Heart right ventricle (tissue), 16 donors: ENCODE measurements around the gene VARS2. TPM values are rescaled to one million over a fixed set of nuclear protein-coding genes. Genes with fewer than 3 reads are reported as not detected.

Experiments
- ATAC-seq, 8 donors: fragments of 200-7000 bp; cut with Tn5 transposase; one replicate each; pipeline ENCODE4 v1.9.1; 2020; ENCODE audit warnings: mild to moderate bottlenecking in 8 of 8, moderate library complexity in 8 of 8, moderate number of reproducible peaks in 1 of 8
- DNase-seq, 2 donors: peaks; one replicate each; pipeline ENCODE4 v3.0.0-alpha.2; 2020
- H3K27ac ChIP-seq, 10 donors: fragments of 200-600 bp; sonication (generic) in 2 of 10; one replicate each; pipeline versions ENCODE4 v1.5.0 to v1.8.0; 2020 to 2022; ENCODE audit warnings: mild to moderate bottlenecking in 3 of 10
- H3K27me3 ChIP-seq, 7 donors: fragments of 200-600 bp; one replicate each; pipeline ENCODE4 v1.8.0; 2021 to 2022; ENCODE audit warnings: mild to moderate bottlenecking in 2 of 7
- H3K36me3 ChIP-seq, 9 donors: fragments of 200-600 bp; sonication (generic) in 1 of 9; one replicate each; pipeline versions ENCODE4 v1.5.0 to v1.8.0; 2020 to 2022; ENCODE audit warnings: mild to moderate bottlenecking in 2 of 9
- H3K4me1 ChIP-seq, 9 donors: fragments of 200-600 bp; sonication (generic) in 1 of 9; one replicate each; pipeline versions ENCODE4 v1.5.0 to v1.8.0; 2020 to 2022; ENCODE audit warnings: mild to moderate bottlenecking in 4 of 9
- H3K4me3 ChIP-seq, 10 donors: fragments of 200-600 bp; sonication (generic) in 2 of 10; one replicate each; pipeline versions ENCODE4 v1.5.0 to v1.8.0; 2020 to 2022; ENCODE audit warnings: mild to moderate bottlenecking in 7 of 10, moderate library complexity in 2 of 10
- H3K9me3 ChIP-seq, 11 donors: fragments of 200-600 bp in 10 of 11; sonication (generic) in 2 of 11; one replicate each; pipeline versions ENCODE4 v1.5.0 to v1.8.0; 2013 to 2022; ENCODE audit warnings: mild to moderate bottlenecking in 2 of 11, control low read depth in 1 of 11, moderate library complexity in 1 of 11
- CTCF ChIP-seq, 9 donors: fragments of 200-600 bp; sonication (generic) in 2 of 9; IDR thresholded peaks; one replicate each; pipeline versions ENCODE4 v1.5.0 to v1.8.0; 2021 to 2022; ENCODE audit warnings: antibody characterized with exemption in 9 of 9, mild to moderate bottlenecking in 5 of 9, moderate library complexity in 1 of 9
- WGBS, 2 donors: extraction: QIAGEN DNeasy Blood & Tissue Kit; methylation state at CpG; one replicate each; pipeline ENCODE4 v1.1.7; 2013; ENCODE audit warnings: inconsistent platforms in 1 of 2; 5-methylcytosine and 5-hydroxymethylcytosine counted together
- intact Hi-C, 10 donors: fragments of 100-400 bp; cut with DNase I; formaldehyde crosslinking; loops; one replicate each; pipeline versions ENCODE4 v1.11.1 to v1.14.2; 2022
- microRNA-seq, 2 donors: library from miRNA; unstranded; fragments of <30 nt; microRNA quantifications; one replicate each; pipeline ENCODE4 v1.2.0, GENCODE V29; 2021
- polyA plus RNA-seq, 2 donors: library from polyadenylated mRNA; stranded (reverse); fragments of 200-250 nt; gene quantifications; one replicate each; pipeline ENCODE4 v1.2.3, GENCODE V29; 2013
- total RNA-seq, 10 donors: library from RNA; stranded (reverse); fragmentation: NEBNext Ultra II Directional in 3 of 10; extraction: Animal tissue kit (Norgen Biotek cat#: 25700) in 3 of 10; gene quantifications; one replicate each; pipeline versions ENCODE4 v1.2.1 to v1.2.4, GENCODE V29; 2021 to 2023
- donor health status: Arrhythmogenic right ventricular cardiomyopathy.
- donor health status: ischemic (EF 13 %, LVEDD 7.1; RV severe dilation, severe dysfunction).
- donor health status: healthy with polysubstance abuse.
- donor health status: DM: no; HTN: yes; CAD: no.
- donor health status: DM: no; HTN: no; CAD: no.
- donor health status: ischemic (EF 25% LVEDD 6.9; RV normal size, moderate dysfunction).
- donor health status: ischemic (EF 25% LVEDD 5.7; RV mildly dilated, moderate dysfunction).
- donor health status: healthy.
- donor health status: DM: yes; HTN: yes; CAD: no.
- donor health status: Ischemic cardiomyopathy.
- donor health status: ischemic (EF 35%, LVEDD 5.7; RV mildly dilated, moderate dysfunction).
- donor health status: nonischemic (EF 11% LVEDD 7.7; RV severe dilation, severe dysfunction).
- donor health status: DM: yes; HTN: yes; CAD: no.
- donor health status: PGD.
- donor health status: ischemic (EF 29% LVEDD 5.4; RV normal size, mild dysfunction).
- donor health status: nonischemic (EF 23%, LVEDD 6.1; RV moderate dilation, normal function).

VARS2 gene
- total and polyA plus RNA-seq, 12 donors = 9.3 to 28.4 (median 22.5) TPM

GRCh38 chr6:30974490-30975252, 60.6 kb downstream of the VARS2 start:
- no peak overlapping the region for H3K27ac ChIP-seq
- H3K27me3 ChIP-seq = peaks cover 0 to 16% (median 0%) of the 10 kb centered on the region in 7 donors
- intact Hi-C loops = no loop called here
- H3K36me3 ChIP-seq = no peaks in the 10 kb centered on the region
- 66 to 71% methylated on average over 4 of the region's 4 CpGs for WGBS, 2 donors
- H3K9me3 ChIP-seq = no peaks in the 10 kb centered on the region
- ATAC-seq (no peak), DNase-seq (no peak)
- no peak overlapping the region for H3K4me3 ChIP-seq
- H3K4me1 ChIP-seq = no peaks in the 10 kb centered on the region
- no peak for TF ChIP-seq CTCF (IDR thresholded peaks at IDR 0.05)

Small RNA genes lying within 50 kb of the gene (microRNA-seq; reads per million reads assigned to microRNA genes)
- gene MIR4640 = 0 reads per million in 2 donors

Other genes starting within 250 kb of the VARS2 start
- gene DHX16, start 241.2 kb upstream of the VARS2 start, total RNA-seq = 10 to 100 TPM; 15.9 to 22.9 (median 20.9) TPM
- 10 to 100 TPM; 27.1 to 28.6 TPM for gene DHX16, start 241.2 kb upstream of the VARS2 start, polyA plus RNA-seq
- gene PPP1R18, start 227.6 kb upstream of the VARS2 start, total RNA-seq = 10 to 100 TPM in 9 of 10 donors, 1 to 10 TPM in 1; 8.2 to 47.7 (median 16.4) TPM
- 10 to 100 TPM; 24.5 to 35.4 TPM for gene PPP1R18, start 227.6 kb upstream of the VARS2 start, polyA plus RNA-seq
- gene NRM, start 223.3 kb upstream of the VARS2 start, total RNA-seq = 1 to 10 TPM; 1.6 to 7.1 (median 3.1) TPM
- 10 to 100 TPM; 10.4 to 11.6 TPM for gene NRM, start 223.3 kb upstream of the VARS2 start, polyA plus RNA-seq
- gene MDC1, start 197.0 kb upstream of the VARS2 start, total RNA-seq = 10 to 100 TPM; 15.3 to 21.7 (median 19.5) TPM
- gene MDC1, start 197.0 kb upstream of the VARS2 start, polyA plus RNA-seq = 10 to 100 TPM; 11.2 to 18.1 TPM
- 100 to 1,000 TPM; 144 to 437 (median 189) TPM for gene TUBB, start 193.9 kb upstream of the VARS2 start, total RNA-seq
- gene TUBB, start 193.9 kb upstream of the VARS2 start, polyA plus RNA-seq = 100 to 1,000 TPM; 156 to 440 TPM
- gene FLOT1, start 171.6 kb upstream of the VARS2 start, total RNA-seq = 100 to 1,000 TPM; 158 to 280 (median 184) TPM
- 100 to 1,000 TPM; 233 to 317 TPM for gene FLOT1, start 171.6 kb upstream of the VARS2 start, polyA plus RNA-seq
- 100 to 1,000 TPM in 6 of 10 donors, 10 to 100 TPM in 4; 15.6 to 309 (median 115) TPM for gene IER3, start 169.7 kb upstream of the VARS2 start, total RNA-seq
- gene IER3, start 169.7 kb upstream of the VARS2 start, polyA plus RNA-seq = 10 to 100 TPM; 25.3 to 93.9 TPM
- 10 to 100 TPM; 15.5 to 49.2 (median 26.9) TPM for gene DDR1, start 29.7 kb upstream of the VARS2 start, total RNA-seq
- 10 to 100 TPM in 1 of 2 donors, 1 to 10 TPM in 1; 7.3 to 12.1 TPM for gene DDR1, start 29.7 kb upstream of the VARS2 start, polyA plus RNA-seq
- 10 to 100 TPM in 8 of 10 donors, 1 to 10 TPM in 2; 8.3 to 25.1 (median 12.5) TPM for gene GTF2H4, start 6.0 kb upstream of the VARS2 start, total RNA-seq
- 10 to 100 TPM; 15.9 to 27.0 TPM for gene GTF2H4, start 6.0 kb upstream of the VARS2 start, polyA plus RNA-seq
- gene SFTA2, start 17.9 kb downstream of the VARS2 start, total RNA-seq = not detected
- gene SFTA2, start 17.9 kb downstream of the VARS2 start, polyA plus RNA-seq = not detected
- gene MUCL3, start 26.7 kb downstream of the VARS2 start, total RNA-seq = under 1 TPM in 1 of 10 donors, not detected in 9; 0.08 TPM
- gene MUCL3, start 26.7 kb downstream of the VARS2 start, polyA plus RNA-seq = not detected
- gene MUC21, start 69.5 kb downstream of the VARS2 start, total RNA-seq = not detected
- under 1 TPM in 1 of 2 donors, not detected in 1; 0.09 TPM for gene MUC21, start 69.5 kb downstream of the VARS2 start, polyA plus RNA-seq
- under 1 TPM; 0.07 to 0.64 (median 0.24) TPM for gene MUC22, start 96.2 kb downstream of the VARS2 start, total RNA-seq
- under 1 TPM; under 0.01 to 0.29 TPM for gene MUC22, start 96.2 kb downstream of the VARS2 start, polyA plus RNA-seq
- not detected for gene C6orf15, start 198.3 kb downstream of the VARS2 start, total RNA-seq
- gene C6orf15, start 198.3 kb downstream of the VARS2 start, polyA plus RNA-seq = not detected
- 1 to 10 TPM in 9 of 10 donors, under 1 TPM in 1; 1.00 to 6.2 (median 3.0) TPM for gene PSORS1C1, start 200.6 kb downstream of the VARS2 start, total RNA-seq
- 1 to 10 TPM in 1 of 2 donors, under 1 TPM in 1; 0.13 to 5.0 TPM for gene PSORS1C1, start 200.6 kb downstream of the VARS2 start, polyA plus RNA-seq
- under 1 TPM in 1 of 10 donors, not detected in 9; 0.11 TPM for gene CDSN, start 206.2 kb downstream of the VARS2 start, total RNA-seq
- under 1 TPM; 0.01 to 0.15 TPM for gene CDSN, start 206.2 kb downstream of the VARS2 start, polyA plus RNA-seq
- not detected for gene PSORS1C2, start 224.8 kb downstream of the VARS2 start, total RNA-seq
- gene PSORS1C2, start 224.8 kb downstream of the VARS2 start, polyA plus RNA-seq = not detected
- gene CCHCR1, start 243.6 kb downstream of the VARS2 start, total RNA-seq = 10 to 100 TPM in 7 of 10 donors, 1 to 10 TPM in 3; 8.0 to 15.9 (median 12.5) TPM
- 10 to 100 TPM in 1 of 2 donors, 1 to 10 TPM in 1; 9.0 to 11.0 TPM for gene CCHCR1, start 243.6 kb downstream of the VARS2 start, polyA plus RNA-seq
- gene TCF19, start 244.4 kb downstream of the VARS2 start, total RNA-seq = 1 to 10 TPM; 1.6 to 7.3 (median 2.4) TPM
- gene TCF19, start 244.4 kb downstream of the VARS2 start, polyA plus RNA-seq = 1 to 10 TPM; 2.7 to 2.9 TPM